Erythroblast (primary cell): ENCODE measurements around the gene NR1H4.

Experiments
- GATA1 ChIP-seq: IDR thresholded peaks from 2 replicates; pipeline ENCODE4 v1.6.1; 2011; ENCODE audit warnings: low read depth, mild to moderate bottlenecking, control low read depth, low read length, moderate library complexity
- POLR2A ChIP-seq: IDR thresholded peaks from 2 replicates; pipeline ENCODE4 v1.6.1; 2011; ENCODE audit warnings: mild to moderate bottlenecking, low read length

GRCh38 chr12:100453951-100454350 lies 19.7 kb upstream of the NR1H4 start:
- TF ChIP-seq POLR2A (no peak), GATA1 (no peak)
